Thoracic aorta (tissue), 2 donors: ENCODE measurements around the gene MIAT. TPM values are rescaled to one million over a fixed set of nuclear protein-coding genes. Genes with fewer than 3 reads are reported as not detected.

Experiments used
- ATAC-seq: fragments of 150-250 bp; one replicate; pipeline ENCODE4 v1.8.0; 2017; ENCODE audit warnings: low read depth; ENCODE audit not compliant: insufficient number of reproducible peaks, low FRiP score
- DNase-seq: peaks from one replicate; pipeline ENCODE4 v3.0.0-alpha.2; 2020; ENCODE audit warnings: low spot score
- H3K27ac ChIP-seq, 2 donors: fragments of 200-600 bp; sonication (generic); 1 replicate in 1 of 2; 2 replicates in 1 of 2; pipeline ENCODE4 v1.5.1; 2016; ENCODE audit warnings: mild to moderate bottlenecking in 2 of 2, moderate library complexity in 2 of 2
- H3K27me3 ChIP-seq: fragments of 200-600 bp; sonication (generic); replicated peaks from 2 replicates; pipeline ENCODE4 v1.6.0; 2016; ENCODE audit warnings: mild to moderate bottlenecking; ENCODE audit not compliant: insufficient read depth
- H3K36me3 ChIP-seq: fragments of 200-600 bp; sonication (generic); one replicate; pipeline ENCODE4 v1.5.1; 2016
- H3K4me1 ChIP-seq, 2 donors: fragments of 200-600 bp; sonication (generic); 1 replicate in 1 of 2; 2 replicates in 1 of 2; pipeline versions ENCODE4 v1.5.1 to v1.6.0; 2016; ENCODE audit warnings: low read depth in 2 of 2, mild to moderate bottlenecking in 1 of 2; ENCODE audit not compliant: control insufficient read depth in 1 of 2
- H3K4me3 ChIP-seq: fragments of 200-600 bp; sonication (generic); 2 replicates; pipeline ENCODE4 v1.5.1; 2016; ENCODE audit warnings: mild to moderate bottlenecking
- H3K9me3 ChIP-seq: fragments of 200-600 bp; sonication (generic); 2 replicates; pipeline ENCODE4 v1.5.1; 2016
- total RNA-seq, 2 donors: library from RNA; depleted of rRNA; stranded (reverse); fragments of >200 nt; gene quantifications; one replicate each; pipeline versions ENCODE4 v1.1.0 to v1.2.3, GENCODE V29; 2016
- TF ChIP-seq, protein P1 (sequence below): fragments of 200-600 bp; sonication (generic); IDR thresholded peaks from one replicate; pipeline ENCODE4 v1.5.1; 2019; ENCODE audit warnings: antibody characterized with exemption

The MIAT gene
- total RNA-seq, 2 donors from 2014 or later: 0.81 to 3.6 TPM

GRCh38 chr22:26623984-26624383 lies 33.4 kb upstream of the MIAT start:
- H3K27ac ChIP-seq: no peak overlapping the region
- ATAC-seq (no peak), DNase-seq (no peak)
- no peaks in the 10 kb centered on the region for H3K9me3 ChIP-seq
- H3K36me3 ChIP-seq: no peaks in the 10 kb centered on the region
- no peaks in the 10 kb centered on the region for H3K27me3 ChIP-seq
- no peak overlapping the region for H3K4me3 ChIP-seq
- TF ChIP-seq, protein P1, sequence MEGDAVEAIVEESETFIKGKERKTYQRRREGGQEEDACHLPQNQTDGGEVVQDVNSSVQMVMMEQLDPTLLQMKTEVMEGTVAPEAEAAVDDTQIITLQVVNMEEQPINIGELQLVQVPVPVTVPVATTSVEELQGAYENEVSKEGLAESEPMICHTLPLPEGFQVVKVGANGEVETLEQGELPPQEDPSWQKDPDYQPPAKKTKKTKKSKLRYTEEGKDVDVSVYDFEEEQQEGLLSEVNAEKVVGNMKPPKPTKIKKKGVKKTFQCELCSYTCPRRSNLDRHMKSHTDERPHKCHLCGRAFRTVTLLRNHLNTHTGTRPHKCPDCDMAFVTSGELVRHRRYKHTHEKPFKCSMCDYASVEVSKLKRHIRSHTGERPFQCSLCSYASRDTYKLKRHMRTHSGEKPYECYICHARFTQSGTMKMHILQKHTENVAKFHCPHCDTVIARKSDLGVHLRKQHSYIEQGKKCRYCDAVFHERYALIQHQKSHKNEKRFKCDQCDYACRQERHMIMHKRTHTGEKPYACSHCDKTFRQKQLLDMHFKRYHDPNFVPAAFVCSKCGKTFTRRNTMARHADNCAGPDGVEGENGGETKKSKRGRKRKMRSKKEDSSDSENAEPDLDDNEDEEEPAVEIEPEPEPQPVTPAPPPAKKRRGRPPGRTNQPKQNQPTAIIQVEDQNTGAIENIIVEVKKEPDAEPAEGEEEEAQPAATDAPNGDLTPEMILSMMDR: no peak
- H3K4me1 ChIP-seq: no peaks in the 10 kb centered on the region

DNA sequence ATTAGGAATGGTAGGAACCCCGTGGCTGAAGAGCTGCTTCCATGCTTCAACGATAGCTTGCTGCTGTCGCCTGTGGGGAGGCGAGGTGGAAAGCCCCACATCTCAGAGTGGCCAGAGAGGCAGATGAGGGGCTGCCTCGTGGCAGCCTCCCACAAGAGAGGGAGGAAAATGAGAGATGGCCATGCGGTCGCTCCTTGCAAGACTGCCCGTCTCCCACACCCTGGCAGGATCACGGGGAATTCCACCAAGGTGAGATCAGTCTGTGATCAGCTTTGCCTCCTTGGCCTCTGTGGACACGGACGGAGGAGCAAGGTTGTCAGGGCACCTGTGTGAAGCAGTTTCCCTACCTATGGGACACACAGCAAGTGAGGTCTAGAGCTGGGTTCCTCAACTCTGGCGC lies 32.6 kb upstream of the MIAT start:
- no peaks in the 10 kb centered on the region for H3K27me3 ChIP-seq
- H3K4me3 ChIP-seq: no peak overlapping the region
- no peaks in the 10 kb centered on the region for H3K36me3 ChIP-seq
- DNase-seq: no peak
- H3K27ac ChIP-seq: no peak overlapping the region
- TF ChIP-seq, protein P1: no peak
- no peaks in the 10 kb centered on the region for H3K9me3 ChIP-seq
- ATAC-seq: no peak
- no peaks in the 10 kb centered on the region for H3K4me1 ChIP-seq

DNA sequence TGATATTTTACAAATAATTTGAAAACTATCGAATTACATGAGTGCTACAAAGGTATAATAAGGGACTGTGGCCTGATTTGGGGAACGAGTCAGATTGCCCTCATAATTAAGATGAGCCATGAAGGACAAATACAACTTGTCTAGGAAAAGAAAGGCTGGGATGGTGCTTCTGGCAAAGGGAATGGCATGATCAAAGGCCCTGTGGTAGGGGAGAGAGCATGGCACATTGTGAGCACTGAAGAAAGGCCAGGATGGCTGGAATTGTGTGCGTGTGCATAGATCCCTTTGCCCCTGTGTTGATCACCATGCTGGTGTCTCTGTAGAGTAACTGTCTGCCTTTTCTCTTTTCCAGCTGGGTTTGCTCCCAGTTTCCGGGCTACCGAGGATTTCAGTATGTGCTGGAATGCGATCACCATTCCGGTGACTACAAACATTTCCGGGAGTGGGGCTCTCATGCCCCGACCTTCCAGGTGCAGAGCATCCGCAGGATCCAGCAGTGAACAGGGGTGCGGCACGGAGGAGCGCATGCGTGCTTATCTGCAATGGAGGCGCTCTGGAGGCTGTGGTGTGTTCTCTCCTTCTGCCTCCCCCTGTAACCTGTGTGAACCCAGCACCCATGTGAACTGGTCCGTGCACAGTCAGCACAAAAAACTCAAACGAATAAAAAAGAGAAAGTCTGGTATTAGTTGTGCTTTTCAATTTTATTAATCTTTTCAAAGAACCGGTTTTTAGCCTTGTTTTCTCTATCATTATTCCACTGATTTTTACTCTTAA lies 27.2 kb upstream of the MIAT start:
- Histone ChIP-seq H3K36me3 (no peaks in the 10 kb centered on the region), H3K27me3 (no peaks in the 10 kb centered on the region), H3K9me3 (no peaks in the 10 kb centered on the region), H3K4me3 (no peak overlapping the region), H3K27ac (no peak overlapping the region), H3K4me1 (no peaks in the 10 kb centered on the region)
- DNase-seq: no peak
- ATAC-seq: no peak
- TF ChIP-seq, protein P1: no peak

- Histone ChIP-seq H3K9me3 (no peaks in the 10 kb centered on the region), H3K27me3 (no peaks in the 10 kb centered on the region), H3K4me3 (no peak overlapping the region), H3K36me3 (no peaks in the 10 kb centered on the region), H3K27ac (no peak overlapping the region), H3K4me1 (no peaks in the 10 kb centered on the region)
- TF ChIP-seq, protein P1: no peak
- DNase-seq (no peak), ATAC-seq (no peak)
Measured at GRCh38 chr22:26631282-26631681, 26.1 kb upstream of the MIAT start.

GRCh38 chr22:26632422-26633155 lies 24.8 kb upstream of the MIAT start:
- DNase-seq (no peak), ATAC-seq (no peak)
- Histone ChIP-seq H3K36me3 (no peaks in the 10 kb centered on the region), H3K4me3 (no peak overlapping the region), H3K27me3 (no peaks in the 10 kb centered on the region), H3K27ac (no peak overlapping the region), H3K4me1 (no peaks in the 10 kb centered on the region), H3K9me3 (no peaks in the 10 kb centered on the region)
- TF ChIP-seq, protein P1: no peak
